HepG2 (cell line): Measurements from ENCODE around the gene HOXD3. TPM values are rescaled to one million over a fixed set of nuclear protein-coding genes. Genes with fewer than 3 reads are reported as not detected.
A peak's percentile ranks its signal among the peaks of the same experiment; 100 is the strongest.

Source experiments
- ARNT ChIP-seq: fragments of 450-650 bp; IDR thresholded peaks from 2 replicates; pipeline ENCODE4 v1.6.1; 2017
- ATAD3A ChIP-seq: sonication (generic); formaldehyde crosslinking; IDR thresholded peaks from 2 replicates; pipeline ENCODE4 v1.4.0; 2020; ENCODE audit warnings: missing genetic modification reagents
- DNMT1 ChIP-seq: sonication (generic); formaldehyde crosslinking; IDR thresholded peaks from 2 replicates; pipeline ENCODE4 v1.5.1; 2020; ENCODE audit warnings: mild to moderate bottlenecking, missing genetic modification reagents
- EED ChIP-seq: sonication (generic); formaldehyde crosslinking; IDR thresholded peaks from 2 replicates; pipeline ENCODE4 v1.5.0; 2020; ENCODE audit warnings: mild to moderate bottlenecking, missing genetic modification reagents
- HMG20A ChIP-seq: IDR thresholded peaks from 2 replicates; pipeline ENCODE4 v1.6.1; 2016; ENCODE audit warnings: borderline replicate concordance
- HNF4A ChIP-seq: sonication (generic); formaldehyde crosslinking; IDR thresholded peaks from 2 replicates; pipeline ENCODE4 v1.4.0; 2020; ENCODE audit warnings: missing genetic modification reagents
- IRX3 ChIP-seq: sonication (generic); formaldehyde crosslinking; IDR thresholded peaks from 2 replicates; pipeline ENCODE4 v1.8.1; 2023; ENCODE audit warnings: mild to moderate bottlenecking, low read depth, missing genetic modification reagents, borderline replicate concordance
- POLR2G ChIP-seq: fragments of 200-400 bp; formaldehyde crosslinking; IDR thresholded peaks from 2 replicates; pipeline ENCODE4 v1.6.1; 2018; ENCODE audit warnings: mild to moderate bottlenecking, low read depth, low read length, moderate library complexity
- RNF2 ChIP-seq: fragments of 450-650 bp; conservative IDR thresholded peaks from 2 replicates; pipeline ENCODE4 v1.6.1; 2016; ENCODE audit warnings: low read depth
- ZNF205 ChIP-seq: IDR thresholded peaks from 2 replicates; pipeline ENCODE4 v1.6.1; 2018; ENCODE audit warnings: missing biosample characterization, missing genetic modification reagents
- ZNF253 ChIP-seq: sonication (generic); formaldehyde crosslinking; IDR thresholded peaks from 2 replicates; pipeline ENCODE4 v1.8.0; 2022; ENCODE audit warnings: mild to moderate bottlenecking, missing genetic modification reagents, borderline replicate concordance
- ZNF432 ChIP-seq: sonication (generic); formaldehyde crosslinking; IDR thresholded peaks from 2 replicates; pipeline ENCODE4 v1.5.0; 2020; ENCODE audit warnings: missing genetic modification reagents, mild to moderate bottlenecking, borderline replicate concordance
- ZNF562 ChIP-seq: sonication (generic); formaldehyde crosslinking; IDR thresholded peaks from 2 replicates; pipeline ENCODE4 v1.8.0; 2022; ENCODE audit warnings: missing genetic modification reagents, borderline replicate concordance
- ZNF619 ChIP-seq: sonication (generic); formaldehyde crosslinking; IDR thresholded peaks from 2 replicates; pipeline ENCODE4 v1.4.0; 2020; ENCODE audit warnings: mild to moderate bottlenecking, missing genetic modification reagents
- polyA plus RNA-seq, 8 experiments: library from polyadenylated mRNA; depleted of rRNA in 3 of 8; stranded (reverse) in 7 of 8; unstranded in 1 of 8; fragments of >200 nt; fragmentation: Illumina TruSeq in 4 of 8; extraction: Trizol in 4 of 8; gene quantifications; 2 replicates each; pipeline versions ENCODE4 v1.2.1 to v1.2.3, GENCODE V29; 2011 to 2016; ENCODE audit warnings: low read depth in 4 of 8, missing spikeins in 1 of 8, mixed read lengths in 1 of 8; ENCODE audit not compliant: insufficient read depth in 1 of 8
- total RNA-seq, 5 experiments: library from RNA; depleted of rRNA; stranded (reverse); fragments of >200 nt; fragmentation: Illumina TruSeq; extraction: Trizol; gene quantifications; 2 replicates each; pipeline ENCODE4 v1.2.3, GENCODE V29; 2016; ENCODE audit warnings: low read depth in 1 of 5
- TF ChIP-seq, protein P1 (sequence below): sonication (generic); formaldehyde crosslinking; IDR thresholded peaks from 2 replicates; pipeline ENCODE4 v1.4.0; 2020; ENCODE audit warnings: low read depth, mild to moderate bottlenecking, missing genetic modification reagents
- TF ChIP-seq, protein P2 (sequence below): sonication (generic); formaldehyde crosslinking; IDR thresholded peaks from 2 replicates; pipeline ENCODE4 v1.8.1; 2022; ENCODE audit warnings: low read depth, mild to moderate bottlenecking, missing genetic modification reagents
- TF ChIP-seq, protein P3 (sequence below): sonication (generic); formaldehyde crosslinking; conservative IDR thresholded peaks from 2 replicates; pipeline ENCODE4 v1.8.0; 2022; ENCODE audit warnings: missing genetic modification reagents
- TF ChIP-seq, protein P4 (sequence below): sonication (generic); formaldehyde crosslinking; IDR thresholded peaks from 2 replicates; pipeline ENCODE4 v1.4.0; 2020; ENCODE audit warnings: mild to moderate bottlenecking, missing genetic modification reagents
- TF ChIP-seq, protein P5 (sequence below), 2 experiments: fragments of 450-650 bp in 1 of 2; sonication (generic) in 1 of 2; formaldehyde crosslinking; IDR thresholded peaks; 2 replicates each; pipeline versions ENCODE4 v1.5.0 to v1.8.0; 2020 to 2022; ENCODE audit warnings: mild to moderate bottlenecking in 1 of 2, missing genetic modification reagents in 1 of 2

Gene HOXD3
- total and polyA plus RNA-seq, 2 of the 13 experiments (the other 11 are each of a cell fraction or from before 2014, with no cell fraction given) = 0.05 to 0.09 TPM

DNA sequence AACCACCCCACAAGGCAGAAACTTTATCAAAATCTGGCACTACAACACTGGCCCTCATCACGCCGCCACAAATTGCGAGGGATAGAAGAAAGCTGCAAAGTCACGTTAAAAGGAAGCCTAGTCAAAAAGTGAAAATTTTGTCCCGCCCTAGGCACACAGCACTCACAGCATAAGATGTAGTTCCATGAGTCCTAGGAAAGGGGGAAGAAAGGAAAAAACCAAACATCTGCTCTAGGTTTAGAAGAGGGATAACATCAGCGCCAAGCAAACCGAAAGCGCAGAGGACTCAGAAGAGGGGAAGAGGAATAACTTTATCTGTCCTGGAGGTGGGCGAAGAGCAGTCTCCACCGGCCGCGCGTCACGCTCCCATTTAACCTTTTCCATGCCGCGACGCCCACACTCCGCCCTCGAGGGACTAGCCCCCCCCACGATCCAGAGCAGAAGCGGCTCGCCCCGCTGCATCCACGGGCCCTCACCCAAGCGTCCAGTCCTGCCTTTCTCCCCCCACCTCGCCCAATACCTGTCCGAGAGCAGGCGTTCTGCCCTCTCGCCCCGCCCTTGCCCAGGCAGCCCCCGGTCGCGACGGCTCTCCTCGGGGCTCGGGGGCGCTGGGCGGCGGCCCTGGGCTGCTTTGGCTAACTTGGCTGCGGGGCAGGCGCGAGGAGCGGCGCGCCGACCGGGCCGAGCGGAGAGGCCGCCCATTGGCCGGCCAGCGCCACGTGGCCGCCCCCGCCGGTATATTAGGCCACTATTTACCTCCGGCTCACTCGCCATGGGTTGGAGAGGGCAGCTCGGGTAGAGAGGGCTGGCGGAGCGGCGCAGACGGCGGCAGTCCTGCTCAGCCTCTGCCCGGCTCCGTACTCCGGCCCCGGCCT lies 31.0 kb downstream of the HOXD3 start, which contains the start of gene HOXD1 (continued):
- TF ChIP-seq, protein P1, sequence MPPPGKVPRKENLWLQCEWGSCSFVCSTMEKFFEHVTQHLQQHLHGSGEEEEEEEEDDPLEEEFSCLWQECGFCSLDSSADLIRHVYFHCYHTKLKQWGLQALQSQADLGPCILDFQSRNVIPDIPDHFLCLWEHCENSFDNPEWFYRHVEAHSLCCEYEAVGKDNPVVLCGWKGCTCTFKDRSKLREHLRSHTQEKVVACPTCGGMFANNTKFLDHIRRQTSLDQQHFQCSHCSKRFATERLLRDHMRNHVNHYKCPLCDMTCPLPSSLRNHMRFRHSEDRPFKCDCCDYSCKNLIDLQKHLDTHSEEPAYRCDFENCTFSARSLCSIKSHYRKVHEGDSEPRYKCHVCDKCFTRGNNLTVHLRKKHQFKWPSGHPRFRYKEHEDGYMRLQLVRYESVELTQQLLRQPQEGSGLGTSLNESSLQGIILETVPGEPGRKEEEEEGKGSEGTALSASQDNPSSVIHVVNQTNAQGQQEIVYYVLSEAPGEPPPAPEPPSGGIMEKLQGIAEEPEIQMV (CRISPR knock-in tag) = no peak
- TF ChIP-seq, protein P2, sequence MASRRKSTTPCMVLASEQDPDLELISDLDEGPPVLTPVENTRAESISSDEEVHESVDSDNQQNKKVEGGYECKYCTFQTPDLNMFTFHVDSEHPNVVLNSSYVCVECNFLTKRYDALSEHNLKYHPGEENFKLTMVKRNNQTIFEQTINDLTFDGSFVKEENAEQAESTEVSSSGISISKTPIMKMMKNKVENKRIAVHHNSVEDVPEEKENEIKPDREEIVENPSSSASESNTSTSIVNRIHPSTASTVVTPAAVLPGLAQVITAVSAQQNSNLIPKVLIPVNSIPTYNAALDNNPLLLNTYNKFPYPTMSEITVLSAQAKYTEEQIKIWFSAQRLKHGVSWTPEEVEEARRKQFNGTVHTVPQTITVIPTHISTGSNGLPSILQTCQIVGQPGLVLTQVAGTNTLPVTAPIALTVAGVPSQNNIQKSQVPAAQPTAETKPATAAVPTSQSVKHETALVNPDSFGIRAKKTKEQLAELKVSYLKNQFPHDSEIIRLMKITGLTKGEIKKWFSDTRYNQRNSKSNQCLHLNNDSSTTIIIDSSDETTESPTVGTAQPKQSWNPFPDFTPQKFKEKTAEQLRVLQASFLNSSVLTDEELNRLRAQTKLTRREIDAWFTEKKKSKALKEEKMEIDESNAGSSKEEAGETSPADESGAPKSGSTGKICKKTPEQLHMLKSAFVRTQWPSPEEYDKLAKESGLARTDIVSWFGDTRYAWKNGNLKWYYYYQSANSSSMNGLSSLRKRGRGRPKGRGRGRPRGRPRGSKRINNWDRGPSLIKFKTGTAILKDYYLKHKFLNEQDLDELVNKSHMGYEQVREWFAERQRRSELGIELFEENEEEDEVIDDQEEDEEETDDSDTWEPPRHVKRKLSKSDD (CRISPR knock-in tag) = 0 out of 2 replicates have a peak, but pooled peaks have one; percentile 49
- TF ChIP-seq EED (CRISPR knock-in tag) (peak; percentile 78; the same call in 1 of the 2 replicates), RNF2 (peak; percentile 73; the same call in 1 of the 2 replicates), DNMT1 (peak; percentile 91), ZNF432 (CRISPR knock-in tag) (no peak), IRX3 (no peak), ARNT (no peak), ZNF562 (CRISPR knock-in tag) (no peak), ZNF253 (CRISPR knock-in tag) (no peak; the same call in 1 of the 2 replicates), ZNF619 (CRISPR knock-in tag) (no peak), ZNF205 (CRISPR knock-in tag) (0 out of 2 replicates have a peak, but pooled peaks have one; percentile 55), HMG20A (no peak), POLR2G (peak; percentile 82), ATAD3A (no peak), HNF4A (CRISPR knock-in tag) (no peak; the same call in 1 of the 2 replicates)
- TF ChIP-seq, protein P3, sequence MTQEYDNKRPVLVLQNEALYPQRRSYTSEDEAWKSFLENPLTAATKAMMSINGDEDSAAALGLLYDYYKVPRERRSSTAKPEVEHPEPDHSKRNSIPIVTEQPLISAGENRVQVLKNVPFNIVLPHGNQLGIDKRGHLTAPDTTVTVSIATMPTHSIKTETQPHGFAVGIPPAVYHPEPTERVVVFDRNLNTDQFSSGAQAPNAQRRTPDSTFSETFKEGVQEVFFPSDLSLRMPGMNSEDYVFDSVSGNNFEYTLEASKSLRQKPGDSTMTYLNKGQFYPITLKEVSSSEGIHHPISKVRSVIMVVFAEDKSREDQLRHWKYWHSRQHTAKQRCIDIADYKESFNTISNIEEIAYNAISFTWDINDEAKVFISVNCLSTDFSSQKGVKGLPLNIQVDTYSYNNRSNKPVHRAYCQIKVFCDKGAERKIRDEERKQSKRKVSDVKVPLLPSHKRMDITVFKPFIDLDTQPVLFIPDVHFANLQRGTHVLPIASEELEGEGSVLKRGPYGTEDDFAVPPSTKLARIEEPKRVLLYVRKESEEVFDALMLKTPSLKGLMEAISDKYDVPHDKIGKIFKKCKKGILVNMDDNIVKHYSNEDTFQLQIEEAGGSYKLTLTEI (CRISPR knock-in tag) = no peak
- TF ChIP-seq, protein P4, sequence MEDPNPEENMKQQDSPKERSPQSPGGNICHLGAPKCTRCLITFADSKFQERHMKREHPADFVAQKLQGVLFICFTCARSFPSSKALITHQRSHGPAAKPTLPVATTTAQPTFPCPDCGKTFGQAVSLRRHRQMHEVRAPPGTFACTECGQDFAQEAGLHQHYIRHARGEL (CRISPR knock-in tag) = 0 out of 2 replicates have a peak, but pooled peaks have one; percentile 50
- TF ChIP-seq, protein P5, sequence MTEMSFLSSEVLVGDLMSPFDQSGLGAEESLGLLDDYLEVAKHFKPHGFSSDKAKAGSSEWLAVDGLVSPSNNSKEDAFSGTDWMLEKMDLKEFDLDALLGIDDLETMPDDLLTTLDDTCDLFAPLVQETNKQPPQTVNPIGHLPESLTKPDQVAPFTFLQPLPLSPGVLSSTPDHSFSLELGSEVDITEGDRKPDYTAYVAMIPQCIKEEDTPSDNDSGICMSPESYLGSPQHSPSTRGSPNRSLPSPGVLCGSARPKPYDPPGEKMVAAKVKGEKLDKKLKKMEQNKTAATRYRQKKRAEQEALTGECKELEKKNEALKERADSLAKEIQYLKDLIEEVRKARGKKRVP (CRISPR knock-in tag; IDR thresholded peaks at IDR 0.05) = no peak
